ENCODE measurements around the gene MRPL55. TPM values are rescaled to one million over a fixed set of nuclear protein-coding genes. Genes with fewer than 3 reads are reported as not detected.

The MRPL55 gene
- polyA plus RNA-seq, 3 donors = 99.8 to 277 (median 104) TPM

GRCh38 chr1:228070851-228071250 is 38.2 kb downstream of the MRPL55 start:
- Histone ChIP-seq H3K36me3 (replicated peaks in 1 of 2; ENCODE audit: control insufficient read depth in 1 of 2, insufficient read depth in 2 of 2, low read length in 2 of 2) (no peaks in the 10 kb centered on the region), H3K27me3 (ENCODE audit: control insufficient read depth in 2 of 2, insufficient read depth in 2 of 2, low read length in 2 of 2) (peaks cover 4 to 19% of the 10 kb centered on the region in 2 donors), H3K79me2 (ENCODE audit: insufficient read depth, low read length) (no peaks in the 10 kb centered on the region), H3K27ac (ENCODE audit: low read depth in 1 of 2, low read length in 2 of 2) (no peak overlapping the region), H3K9ac (ENCODE audit: insufficient read depth, low read length, poor library complexity, severe bottlenecking) (no peak overlapping the region), H2AFZ (ENCODE audit: insufficient read depth, low read depth, low read length, poor library complexity, severe bottlenecking) (no peak overlapping the region), H3K9me3 (replicated peaks in 1 of 2; ENCODE audit: control insufficient read depth in 1 of 2, insufficient read depth in 1 of 2, low read length in 2 of 2) (no peaks in the 10 kb centered on the region), H3K4me2 (replicated peaks; ENCODE audit: extremely low read depth, low read length, poor library complexity, severe bottlenecking) (no peak overlapping the region), H3K4me1 (ENCODE audit: control insufficient read depth in 1 of 2, insufficient read depth in 2 of 2, low read length in 2 of 2) (no peaks in the 10 kb centered on the region), H4K20me1 (ENCODE audit: insufficient read depth, low read length) (peaks cover 16% of the 10 kb centered on the region), H3K4me3 (replicated peaks in 1 of 3; ENCODE audit: low read depth in 2 of 3, low read length in 3 of 3) (no peak overlapping the region)
- intact Hi-C loops (cut with micrococcal nuclease) = no loop called here
- Mint-ChIP-seq H3K36me3 (no peaks in the 10 kb centered on the region), H3K4me1 (no peaks in the 10 kb centered on the region), H3K4me3 (no peak overlapping the region), H3K27me3 (ENCODE audit: low read depth in 3 of 3) (peaks cover 20 to 40% (median 22%) of the 10 kb centered on the region in 3 donors), H3K27ac (no peak overlapping the region), H3K9me3 (peaks cover 0 to 2% (median 0%) of the 10 kb centered on the region in 7 donors)
- 75% methylated on average over 3 of the region's 3 CpGs for whole genome bisulfite sequencing (ENCODE audit: insufficient coverage)
- TF ChIP-seq, protein P1, sequence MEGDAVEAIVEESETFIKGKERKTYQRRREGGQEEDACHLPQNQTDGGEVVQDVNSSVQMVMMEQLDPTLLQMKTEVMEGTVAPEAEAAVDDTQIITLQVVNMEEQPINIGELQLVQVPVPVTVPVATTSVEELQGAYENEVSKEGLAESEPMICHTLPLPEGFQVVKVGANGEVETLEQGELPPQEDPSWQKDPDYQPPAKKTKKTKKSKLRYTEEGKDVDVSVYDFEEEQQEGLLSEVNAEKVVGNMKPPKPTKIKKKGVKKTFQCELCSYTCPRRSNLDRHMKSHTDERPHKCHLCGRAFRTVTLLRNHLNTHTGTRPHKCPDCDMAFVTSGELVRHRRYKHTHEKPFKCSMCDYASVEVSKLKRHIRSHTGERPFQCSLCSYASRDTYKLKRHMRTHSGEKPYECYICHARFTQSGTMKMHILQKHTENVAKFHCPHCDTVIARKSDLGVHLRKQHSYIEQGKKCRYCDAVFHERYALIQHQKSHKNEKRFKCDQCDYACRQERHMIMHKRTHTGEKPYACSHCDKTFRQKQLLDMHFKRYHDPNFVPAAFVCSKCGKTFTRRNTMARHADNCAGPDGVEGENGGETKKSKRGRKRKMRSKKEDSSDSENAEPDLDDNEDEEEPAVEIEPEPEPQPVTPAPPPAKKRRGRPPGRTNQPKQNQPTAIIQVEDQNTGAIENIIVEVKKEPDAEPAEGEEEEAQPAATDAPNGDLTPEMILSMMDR (IDR thresholded peaks at IDR 0.05) = no peak
- DNase-seq = no peak

GRCh38 chr1:228070173-228070572 is 38.9 kb downstream of the MRPL55 start:
- peaks cover 0 to 2% (median 0%) of the 10 kb centered on the region in 7 donors for H3K9me3 Mint-ChIP-seq
- intact Hi-C loops (cut with micrococcal nuclease) = no loop called here
- Histone ChIP-seq H3K27ac (ENCODE audit: low read depth in 1 of 2, low read length in 2 of 2) (no peak overlapping the region), H3K36me3 (replicated peaks in 1 of 2; ENCODE audit: control insufficient read depth in 1 of 2, insufficient read depth in 2 of 2, low read length in 2 of 2) (no peaks in the 10 kb centered on the region), H3K79me2 (ENCODE audit: insufficient read depth, low read length) (no peaks in the 10 kb centered on the region), H3K9me3 (replicated peaks in 1 of 2; ENCODE audit: control insufficient read depth in 1 of 2, insufficient read depth in 1 of 2, low read length in 2 of 2) (no peaks in the 10 kb centered on the region), H4K20me1 (ENCODE audit: insufficient read depth, low read length) (peaks cover 13% of the 10 kb centered on the region), H2AFZ (ENCODE audit: insufficient read depth, low read depth, low read length, poor library complexity, severe bottlenecking) (no peak overlapping the region), H3K27me3 (ENCODE audit: control insufficient read depth in 2 of 2, insufficient read depth in 2 of 2, low read length in 2 of 2) (peaks cover 4 to 19% of the 10 kb centered on the region in 2 donors), H3K4me2 (replicated peaks; ENCODE audit: extremely low read depth, low read length, poor library complexity, severe bottlenecking) (no peak overlapping the region), H3K4me1 (ENCODE audit: control insufficient read depth in 1 of 2, insufficient read depth in 2 of 2, low read length in 2 of 2) (no peaks in the 10 kb centered on the region), H3K9ac (ENCODE audit: insufficient read depth, low read length, poor library complexity, severe bottlenecking) (no peak overlapping the region), H3K4me3 (replicated peaks in 1 of 3; ENCODE audit: low read depth in 2 of 3, low read length in 3 of 3) (no peak overlapping the region)
- TF ChIP-seq, protein P1 (IDR thresholded peaks at IDR 0.05) = no peak
- no peak overlapping the region for H3K4me3 Mint-ChIP-seq
- H3K4me1 Mint-ChIP-seq = no peaks in the 10 kb centered on the region
- WGBS (ENCODE audit: insufficient coverage) = 54% methylated on average over 2 of the region's 2 CpGs
- no peak overlapping the region for H3K27ac Mint-ChIP-seq
- no peaks in the 10 kb centered on the region for H3K36me3 Mint-ChIP-seq
- H3K27me3 Mint-ChIP-seq (ENCODE audit: low read depth in 3 of 3) = peaks cover 22 to 40% (median 22%) of the 10 kb centered on the region in 3 donors
- no peak for DNase-seq

Measured in CD14-positive monocyte (primary cell).